Smooth muscle cell (in vitro differentiated cells): ENCODE data around the gene MRPS11. TPM values are rescaled to one million over a fixed set of nuclear protein-coding genes. Genes with fewer than 3 reads are reported as not detected.

Experiments
- DNase-seq: peaks from one replicate; lab custom pipeline; 2025; ENCODE audit not compliant: unreplicated experiment; lab: John Stamatoyannopoulos, UW
- H2AFZ ChIP-seq: fragments of 200-600 bp; sonication (generic); 2 replicates; pipeline ENCODE4 v1.6.0; 2016; ENCODE audit warnings: antibody characterized with exemption, low read depth, mild to moderate bottlenecking
- H3F3A ChIP-seq: fragments of 200-600 bp; sonication (generic); 2 replicates; pipeline ENCODE4 v1.6.0; 2017; ENCODE audit warnings: antibody characterized with exemption, low read depth
- H3K27ac ChIP-seq: fragments of 200-600 bp; sonication (generic); 2 replicates; pipeline ENCODE4 v1.5.1; 2016; ENCODE audit warnings: low read depth, mild to moderate bottlenecking
- H3K27me3 ChIP-seq: fragments of 200-600 bp; sonication (generic); 2 replicates; pipeline ENCODE4 v1.6.1; 2016; ENCODE audit warnings: low read depth, mild to moderate bottlenecking
- H3K36me3 ChIP-seq: fragments of 200-600 bp; sonication (generic); 2 replicates; pipeline ENCODE4 v1.5.1; 2016; ENCODE audit warnings: low read depth
- H3K4me1 ChIP-seq: fragments of 200-600 bp; sonication (generic); 2 replicates; pipeline ENCODE4 v1.5.1; 2016; ENCODE audit warnings: low read depth
- H3K4me2 ChIP-seq: fragments of 200-600 bp; sonication (generic); 2 replicates; pipeline ENCODE4 v1.6.0; 2016; ENCODE audit warnings: mild to moderate bottlenecking
- H3K4me3 ChIP-seq: fragments of 200-600 bp; sonication (generic); 2 replicates; pipeline ENCODE4 v1.5.1; 2016; ENCODE audit warnings: mild to moderate bottlenecking
- H3K79me2 ChIP-seq: fragments of 200-600 bp; sonication (generic); 2 replicates; pipeline ENCODE4 v1.6.0; 2016; ENCODE audit warnings: low read depth, mild to moderate bottlenecking
- H3K9ac ChIP-seq: fragments of 200-600 bp; sonication (generic); 2 replicates; pipeline ENCODE4 v1.6.0; 2016; ENCODE audit warnings: low read depth
- H3K9me3 ChIP-seq: fragments of 200-600 bp; sonication (generic); replicated peaks from 2 replicates; pipeline ENCODE4 v1.5.1; 2016; ENCODE audit warnings: low read depth
- H4K20me1 ChIP-seq: fragments of 200-600 bp; sonication (generic); 2 replicates; pipeline ENCODE4 v1.6.0; 2016; ENCODE audit warnings: low read depth
- WGBS: methylation state at CpG from one replicate; pipeline ENCODE4 v1.1.7; 2016; ENCODE audit warnings: low lambda C conversion rate; 5-methylcytosine and 5-hydroxymethylcytosine counted together
- polyA plus RNA-seq: library from polyadenylated mRNA; unstranded; fragments of >200 nt; fragmentation: Nextera tagmentation; extraction: Ambion mirVana; gene quantifications from 2 replicates; pipeline ENCODE4 v1.2.1, GENCODE V29; 2016
- total RNA-seq: library from RNA; depleted of rRNA; stranded (reverse); fragments of >200 nt; gene quantifications from 2 replicates; pipeline ENCODE4 v1.2.3, GENCODE V29; 2014
- TF ChIP-seq, protein P1 (sequence below): fragments of 200-600 bp; sonication (generic); IDR thresholded peaks from 2 replicates; pipeline ENCODE4 v1.5.1; 2017; ENCODE audit warnings: borderline replicate concordance, mild to moderate bottlenecking, antibody characterized with exemption; ENCODE audit not compliant: insufficient read depth, poor library complexity, severe bottlenecking

The MRPS11 gene
- total and polyA plus RNA-seq, 2 experiments from 2014 or later = 39.1 to 69.1 TPM

DNA sequence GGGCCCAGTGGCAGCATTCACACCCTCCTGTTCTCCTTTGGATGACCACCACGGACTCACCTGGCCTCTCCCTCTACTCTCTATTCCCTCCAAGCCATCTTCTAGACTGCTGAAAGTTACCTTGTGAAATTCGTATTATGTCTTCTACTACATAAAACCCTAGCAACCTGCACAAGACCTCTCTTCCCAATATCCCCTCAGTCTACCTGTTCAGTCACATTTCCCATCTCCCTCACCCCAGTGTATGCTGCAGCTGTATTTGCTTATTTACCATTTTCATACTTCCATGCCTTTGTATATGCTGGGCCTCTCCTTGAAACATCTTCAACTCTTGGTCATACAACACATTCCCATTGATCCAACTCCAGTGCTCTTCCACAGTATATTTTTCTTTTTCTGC, 43.7 kb downstream of the MRPS11 start:
- no peaks in the 10 kb centered on the region for H3K79me2 ChIP-seq
- no peak overlapping the region for H3K9ac ChIP-seq
- WGBS = 97% methylated on average over 2 of the region's 2 CpGs
- H3K4me2 ChIP-seq = no peak overlapping the region
- H4K20me1 ChIP-seq = no peaks in the 10 kb centered on the region
- peaks cover 8% of the 10 kb centered on the region for H3F3A ChIP-seq
- H2AFZ ChIP-seq = no peak overlapping the region
- DNase-seq = no peak
- H3K4me1 ChIP-seq = no peaks in the 10 kb centered on the region
- H3K9me3 ChIP-seq = no peaks in the 10 kb centered on the region
- H3K27ac ChIP-seq = no peak overlapping the region
- no peak overlapping the region for H3K4me3 ChIP-seq
- H3K27me3 ChIP-seq = no peaks in the 10 kb centered on the region
- no peaks in the 10 kb centered on the region for H3K36me3 ChIP-seq
- TF ChIP-seq, protein P1, sequence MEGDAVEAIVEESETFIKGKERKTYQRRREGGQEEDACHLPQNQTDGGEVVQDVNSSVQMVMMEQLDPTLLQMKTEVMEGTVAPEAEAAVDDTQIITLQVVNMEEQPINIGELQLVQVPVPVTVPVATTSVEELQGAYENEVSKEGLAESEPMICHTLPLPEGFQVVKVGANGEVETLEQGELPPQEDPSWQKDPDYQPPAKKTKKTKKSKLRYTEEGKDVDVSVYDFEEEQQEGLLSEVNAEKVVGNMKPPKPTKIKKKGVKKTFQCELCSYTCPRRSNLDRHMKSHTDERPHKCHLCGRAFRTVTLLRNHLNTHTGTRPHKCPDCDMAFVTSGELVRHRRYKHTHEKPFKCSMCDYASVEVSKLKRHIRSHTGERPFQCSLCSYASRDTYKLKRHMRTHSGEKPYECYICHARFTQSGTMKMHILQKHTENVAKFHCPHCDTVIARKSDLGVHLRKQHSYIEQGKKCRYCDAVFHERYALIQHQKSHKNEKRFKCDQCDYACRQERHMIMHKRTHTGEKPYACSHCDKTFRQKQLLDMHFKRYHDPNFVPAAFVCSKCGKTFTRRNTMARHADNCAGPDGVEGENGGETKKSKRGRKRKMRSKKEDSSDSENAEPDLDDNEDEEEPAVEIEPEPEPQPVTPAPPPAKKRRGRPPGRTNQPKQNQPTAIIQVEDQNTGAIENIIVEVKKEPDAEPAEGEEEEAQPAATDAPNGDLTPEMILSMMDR = no peak

DNA sequence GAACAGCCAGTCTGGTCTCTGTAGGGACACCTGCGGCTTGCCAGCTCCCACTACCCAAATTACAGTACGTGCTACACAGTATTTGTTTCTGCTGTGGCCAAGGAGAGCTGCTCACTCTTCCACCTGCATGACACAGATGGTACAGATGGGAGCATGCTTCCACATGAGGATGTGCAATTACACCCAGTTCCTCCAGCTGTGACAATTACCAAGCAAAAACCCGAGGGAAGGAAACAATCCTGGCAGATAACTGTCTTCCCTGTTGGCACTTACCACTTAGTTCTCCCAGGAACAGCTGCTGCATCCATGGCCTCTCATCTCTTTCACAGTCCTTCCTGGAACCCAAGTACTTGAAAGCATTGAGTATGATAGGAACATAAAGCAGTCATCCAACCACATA, 44.6 kb downstream of the MRPS11 start:
- 69% methylated on average over 3 of the region's 3 CpGs for WGBS
- H2AFZ ChIP-seq = no peak overlapping the region
- H3K27ac ChIP-seq = peak overlapping the region; percentile 87

DNA sequence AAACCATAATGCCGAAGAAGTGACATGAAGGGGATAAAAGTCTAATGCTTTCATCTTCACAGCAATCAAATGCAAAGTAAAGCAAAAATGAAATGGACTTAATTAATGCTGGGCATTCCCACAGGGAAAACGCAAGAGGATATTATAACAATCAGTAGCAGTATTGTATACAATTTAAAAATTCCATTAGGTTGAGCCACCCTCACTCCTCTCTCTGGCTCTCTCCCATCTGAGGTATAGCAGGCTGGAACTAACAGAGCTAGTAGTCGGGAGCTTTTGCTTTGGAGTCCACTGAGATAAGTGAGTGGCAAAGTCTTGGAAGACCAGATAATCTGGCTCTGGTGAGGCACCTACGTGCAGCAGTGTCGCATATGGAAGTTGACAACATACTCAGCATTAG, 45.1 kb downstream of the MRPS11 start:
- H3K9me3 ChIP-seq = no peaks in the 10 kb centered on the region
- DNase-seq = no peak
- TF ChIP-seq, protein P1 = no peak
- H3K4me1 ChIP-seq = no peaks in the 10 kb centered on the region
- no peaks in the 10 kb centered on the region for H3K27me3 ChIP-seq
- H3K4me3 ChIP-seq = no peak overlapping the region
- peak overlapping the region; percentile 87 for H3K27ac ChIP-seq
- peak overlapping the region; percentile 16 for H3K4me2 ChIP-seq
- peak overlapping the region; percentile 30 for H3K9ac ChIP-seq
- no peak overlapping the region for H2AFZ ChIP-seq
- H3K79me2 ChIP-seq = no peaks in the 10 kb centered on the region
- 21% methylated on average over 5 of the region's 5 CpGs for WGBS
- H4K20me1 ChIP-seq = no peaks in the 10 kb centered on the region
- H3F3A ChIP-seq = peaks cover 8% of the 10 kb centered on the region
- H3K36me3 ChIP-seq = no peaks in the 10 kb centered on the region

More for the DNA sequence above, 44.6 kb downstream of the MRPS11 start:
- no peaks in the 10 kb centered on the region for H3K9me3 ChIP-seq
- no peak for DNase-seq
- peak overlapping the region; percentile 16 for H3K4me2 ChIP-seq
- H3K36me3 ChIP-seq = no peaks in the 10 kb centered on the region
- H3K27me3 ChIP-seq = no peaks in the 10 kb centered on the region
- no peaks in the 10 kb centered on the region for H3K4me1 ChIP-seq
- TF ChIP-seq, protein P1 = no peak
- peaks cover 8% of the 10 kb centered on the region for H3F3A ChIP-seq
- no peaks in the 10 kb centered on the region for H3K79me2 ChIP-seq
- H3K9ac ChIP-seq = peak overlapping the region; percentile 30
- H4K20me1 ChIP-seq = no peaks in the 10 kb centered on the region
- H3K4me3 ChIP-seq = no peak overlapping the region

DNA sequence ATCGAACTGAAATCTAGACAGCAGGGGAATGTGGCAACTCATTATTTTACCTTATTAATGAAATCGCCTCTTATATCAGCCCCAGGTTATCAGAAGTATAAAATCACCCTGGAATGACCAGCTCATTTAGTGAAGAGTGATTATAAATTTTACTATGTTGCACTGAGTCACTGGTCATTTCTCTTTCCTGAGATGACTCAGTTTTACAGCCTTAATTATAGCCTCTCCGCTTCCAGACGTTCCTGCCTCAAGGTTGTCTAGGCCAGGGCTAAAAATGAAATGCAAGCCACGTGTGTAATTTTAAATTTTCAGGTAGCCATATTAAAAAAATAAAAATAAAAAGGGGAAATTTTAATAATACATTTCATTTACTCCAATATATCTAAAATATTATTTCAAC, 45.7 kb downstream of the MRPS11 start:
- TF ChIP-seq, protein P1 = no peak
- peak overlapping the region; percentile 16 for H3K4me2 ChIP-seq

More for the DNA sequence above, 45.7 kb downstream of the MRPS11 start:
- DNase-seq = no peak
- Histone ChIP-seq H3K9me3 (no peaks in the 10 kb centered on the region), H3K36me3 (no peaks in the 10 kb centered on the region), H3K9ac (peak overlapping the region; percentile 30), H3K27me3 (no peaks in the 10 kb centered on the region), H3F3A (peaks cover 8% of the 10 kb centered on the region), H3K79me2 (no peaks in the 10 kb centered on the region), H4K20me1 (no peaks in the 10 kb centered on the region), H3K27ac (peak overlapping the region; percentile 87), H3K4me3 (no peak overlapping the region), H3K4me1 (no peaks in the 10 kb centered on the region), H2AFZ (no peak overlapping the region)
- 30% methylated on average over 5 of the region's 5 CpGs for WGBS
